HCT116 (cell line): ENCODE measurements around the gene BAIAP2L2. TPM values are rescaled to one million over a fixed set of nuclear protein-coding genes. Genes with fewer than 3 reads are reported as not detected.

Experiments used
- ATAC-seq: fragments of 200-7000 bp; cut with Tn5 transposase; 2 replicates; pipeline ENCODE4 v1.9.1; 2020; ENCODE audit warnings: mild to moderate bottlenecking, moderate library complexity
- BruUV-seq: library from RNA; stranded (reverse); fragments of 400-500 nt; replicated peaks from 2 replicates; lab custom pipeline; 2021; lab: Mats Ljungman, UMichigan
- CTCF ChIA-PET: fragments of 300-600 bp; sonication (Branson Sonifier 250); formaldehyde crosslinking; loops from one replicate; lab custom pipeline; 2021; ENCODE audit warnings: antibody characterized with exemption; lab: Charles Lee
- POLR2A ChIA-PET: fragments of 300-600, 350-600 bp; sonication (Branson Sonifier 250); formaldehyde crosslinking; loops from one replicate; lab custom pipeline; 2021; ENCODE audit warnings: antibody characterized with exemption; lab: Charles Lee
- RAD21 ChIA-PET, 2 experiments: fragments of 300-600 bp; sonication (Branson Sonifier 250); formaldehyde crosslinking; loops; one replicate each; lab custom pipeline; 2023; ENCODE audit warnings: low total read pairs in 2 of 2; ENCODE audit not compliant: uncharacterized antibody in 2 of 2, unreplicated experiment in 2 of 2, low non-redundant PET in 1 of 2; lab: Charles Lee
- DNase-seq: peaks from one replicate; pipeline ENCODE4 v3.0.0-alpha.2; 2010; ENCODE audit warnings: low read depth, low spot score
- H2AFZ ChIP-seq: fragments of 200-600 bp; shearing (Covaris generic), sonication (generic); 2 replicates; pipeline ENCODE4 v1.6.1; 2017; ENCODE audit warnings: low read depth, mixed run types, mixed read lengths, antibody characterized with exemption, low read length; ENCODE audit not compliant: poor library complexity, severe bottlenecking
- H3K27ac ChIP-seq: 2 replicates; pipeline ENCODE4 v1.5.1; 2012; ENCODE audit warnings: low read depth, low read length
- H3K27me3 ChIP-seq: fragments of 200-600 bp; sonication (generic); 2 replicates; pipeline ENCODE4 v1.6.1; 2016; ENCODE audit warnings: mixed run types, low read length, mixed read lengths; ENCODE audit not compliant: insufficient read depth
- H3K36me3 ChIP-seq, 2 experiments: fragments of 200-500 bp in 1 of 2; fragments of 200-600 bp in 1 of 2; sonication (Bioruptor generic) in 1 of 2; sonication (generic) in 1 of 2; 2 replicates each; pipeline versions ENCODE4 v1.5.1 to v1.6.1; 2014 to 2016; ENCODE audit warnings: low read length in 2 of 2, inconsistent platforms in 1 of 2, mixed read lengths in 1 of 2, mixed run types in 1 of 2; ENCODE audit not compliant: insufficient read depth in 2 of 2, control insufficient read depth in 1 of 2
- H3K4me1 ChIP-seq, 2 experiments: fragments of 200-600 bp in 1 of 2; sonication (generic) in 1 of 2; 2 replicates each; pipeline versions ENCODE4 v1.5.1 to v1.6.1; 2012 to 2017; ENCODE audit warnings: low read length in 2 of 2, inconsistent platforms in 1 of 2, mild to moderate bottlenecking in 1 of 2, mixed read lengths in 1 of 2, mixed run types in 1 of 2, moderate library complexity in 1 of 2; ENCODE audit not compliant: insufficient read depth in 2 of 2, control insufficient read depth in 1 of 2
- H3K4me2 ChIP-seq: fragments of 200-600 bp; sonication (generic); 2 replicates; pipeline ENCODE4 v1.6.1; 2017; ENCODE audit warnings: mixed run types, low read length, mixed read lengths
- H3K4me3 ChIP-seq, 2 experiments: fragments of 200-600 bp in 1 of 2; sonication (generic) in 1 of 2; replicated peaks in 1 of 2; 2 replicates each; pipeline ENCODE4 v1.5.1; 2011 to 2016; ENCODE audit warnings: low read length in 2 of 2, control low read depth in 1 of 2, low read depth in 1 of 2, mild to moderate bottlenecking in 1 of 2, mixed read lengths in 1 of 2, mixed run types in 1 of 2
- H3K79me2 ChIP-seq: fragments of 200-600 bp; sonication (generic); 2 replicates; pipeline ENCODE4 v1.6.1; 2017; ENCODE audit warnings: mild to moderate bottlenecking, mixed run types, low read length, moderate library complexity, mixed read lengths; ENCODE audit not compliant: insufficient read depth
- H3K9ac ChIP-seq: fragments of 200-600 bp; sonication (generic); 2 replicates; pipeline ENCODE4 v1.6.1; 2016; ENCODE audit warnings: low read length, mixed read lengths
- H3K9me2 ChIP-seq: fragments of 200-600 bp; sonication (generic), shearing (Covaris generic); 2 replicates; pipeline ENCODE4 v1.6.1; 2017; ENCODE audit warnings: mixed run types, mild to moderate bottlenecking, moderate library complexity; ENCODE audit not compliant: insufficient read depth
- H3K9me3 ChIP-seq, 2 experiments: fragments of 200-500 bp in 1 of 2; fragments of 200-600 bp in 1 of 2; sonication (Bioruptor generic) in 1 of 2; sonication (generic) in 1 of 2; 2 replicates each; pipeline ENCODE4 v1.6.1; 2014 to 2017; ENCODE audit warnings: low read length in 2 of 2, mixed read lengths in 2 of 2, inconsistent platforms in 1 of 2, low read depth in 1 of 2, mild to moderate bottlenecking in 1 of 2, mixed run types in 1 of 2, moderate library complexity in 1 of 2; ENCODE audit not compliant: control insufficient read depth in 1 of 2, insufficient read depth in 1 of 2
- H4K20me1 ChIP-seq: fragments of 200-600 bp; sonication (generic), shearing (Covaris generic); 2 replicates; pipeline ENCODE4 v1.6.1; 2017; ENCODE audit warnings: mixed run types, mild to moderate bottlenecking, moderate library complexity; ENCODE audit not compliant: insufficient read depth
- ELF1 ChIP-seq: IDR thresholded peaks from 2 replicates; pipeline ENCODE4 v1.6.1; 2012; ENCODE audit warnings: low read depth, borderline replicate concordance
- EZH2 ChIP-seq: fragments of 200-600 bp; sonication (generic); IDR thresholded peaks from 2 replicates; pipeline ENCODE4 v1.6.1; 2017; ENCODE audit warnings: antibody characterized with exemption, mixed run types
- EZH2phosphoT487 ChIP-seq: fragments of 200-600 bp; IDR thresholded peaks from 2 replicates; pipeline ENCODE4 v1.6.1; 2018; ENCODE audit warnings: antibody characterized with exemption, borderline replicate concordance
- FOSL1 ChIP-seq: IDR thresholded peaks from 2 replicates; pipeline ENCODE4 v1.6.1; 2012; ENCODE audit warnings: low read depth
- JUND ChIP-seq: IDR thresholded peaks from 2 replicates; pipeline ENCODE4 v1.6.1; 2012
- POLR2A ChIP-seq: IDR thresholded peaks from 2 replicates; pipeline ENCODE4 v1.7.0; 2011; ENCODE audit warnings: borderline replicate concordance; ENCODE audit not compliant: insufficient read depth, insufficient read length; ENCODE audit errors: extremely low read depth
- POLR2AphosphoS5 ChIP-seq: IDR thresholded peaks from 2 replicates; pipeline ENCODE4 v1.6.1; 2011; ENCODE audit warnings: mild to moderate bottlenecking, low read depth, low read length, moderate library complexity
- RAD21 ChIP-seq: IDR thresholded peaks from 2 replicates; pipeline ENCODE4 v1.6.1; 2012; ENCODE audit warnings: low read depth, mild to moderate bottlenecking
- SIN3A ChIP-seq: IDR thresholded peaks from 2 replicates; pipeline ENCODE4 v1.6.1; 2012; ENCODE audit warnings: low read depth
- SP1 ChIP-seq: IDR thresholded peaks from 2 replicates; pipeline ENCODE4 v1.6.1; 2012; ENCODE audit warnings: low read depth
- TCF7L2 ChIP-seq: IDR thresholded peaks from 2 replicates; pipeline ENCODE4 v1.7.0; 2011; ENCODE audit warnings: borderline replicate concordance, inconsistent platforms; ENCODE audit not compliant: insufficient read depth, insufficient read length; ENCODE audit errors: extremely low read depth
- YY1 ChIP-seq: IDR thresholded peaks from 2 replicates; pipeline ENCODE4 v1.6.1; 2011; ENCODE audit warnings: low read length, low read depth, moderate library complexity, mild to moderate bottlenecking; ENCODE audit not compliant: insufficient replicate concordance; ENCODE audit errors: extremely low read depth
- ZBTB33 ChIP-seq: IDR thresholded peaks from 2 replicates; pipeline ENCODE4 v1.6.1; 2011; ENCODE audit warnings: mild to moderate bottlenecking, low read length, moderate library complexity; ENCODE audit not compliant: insufficient replicate concordance; ENCODE audit errors: extremely low read depth
- ZFX ChIP-seq: fragments of 450-650 bp; IDR thresholded peaks from 2 replicates; pipeline ENCODE4 v1.6.1; 2017
- ZNF274 ChIP-seq: fragments of 200-500 bp; sonication (Bioruptor generic); IDR thresholded peaks from 2 replicates; pipeline ENCODE4 v1.6.1; 2014; ENCODE audit warnings: mild to moderate bottlenecking, low read depth, low read length, inconsistent platforms
- intact Hi-C: fragments of 100-400 bp; cut with micrococcal nuclease; formaldehyde crosslinking; loops from 2 replicates; pipeline ENCODE4 v1.10.0; 2022
- total RNA-seq: library from RNA; stranded (reverse); gene quantifications from one replicate; pipeline ENCODE4 v1.2.1, GENCODE V29; 2021; ENCODE audit not compliant: unreplicated experiment
- TF ChIP-seq, protein P1 (sequence below): IDR thresholded peaks from 2 replicates; pipeline ENCODE4 v1.6.1; 2012
- TF ChIP-seq, protein P2 (sequence below): IDR thresholded peaks from 2 replicates; pipeline ENCODE4 v1.6.1; 2012; ENCODE audit warnings: low read depth

Gene BAIAP2L2
- total RNA-seq, 1 experiment from 2014 or later, result 1.0 TPM

- no peak for TF ChIP-seq ZBTB33
- TF ChIP-seq EZH2phosphoT487, result no peak
- TF ChIP-seq, protein P1, sequence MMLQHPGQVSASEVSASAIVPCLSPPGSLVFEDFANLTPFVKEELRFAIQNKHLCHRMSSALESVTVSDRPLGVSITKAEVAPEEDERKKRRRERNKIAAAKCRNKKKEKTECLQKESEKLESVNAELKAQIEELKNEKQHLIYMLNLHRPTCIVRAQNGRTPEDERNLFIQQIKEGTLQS, result no peak
- TF ChIP-seq FOSL1, result no peak
- TF ChIP-seq, all 23 proteins: peak for 0
Measured at GRCh38 chr22:38122616-38123015, 12.1 kb upstream of the BAIAP2L2 start (continued).

GRCh38 chr22:38120359-38121110, 10.1 kb upstream of the BAIAP2L2 start:
- H3K36me3 ChIP-seq, result no peaks in the 10 kb centered on the region
- no peaks in the 10 kb centered on the region for H3K9me2 ChIP-seq
- peak; percentile 61 for ATAC-seq
- H3K79me2 ChIP-seq, result no peaks in the 10 kb centered on the region
- no peaks in the 10 kb centered on the region for H3K27me3 ChIP-seq
- peaks cover 13 to 16% of the 10 kb centered on the region in 2 experiments for H3K4me1 ChIP-seq
- H3K9ac ChIP-seq, result no peak overlapping the region
- no peaks in the 10 kb centered on the region for H3K9me3 ChIP-seq
- intact Hi-C loops, result no loop called here
- RAD21 ChIA-PET, result no interaction called here
- no peak for DNase-seq
- BruUV-seq, result no TSS peak
- POLR2A ChIA-PET, result no interaction called here
- 0 out of 2 replicates have a peak overlapping the region, but pooled peaks have one; percentile 17 for H3K4me2 ChIP-seq
- no peak overlapping the region for H3K27ac ChIP-seq
- H2AFZ ChIP-seq, result no peak overlapping the region
- no peaks in the 10 kb centered on the region for H4K20me1 ChIP-seq
- CTCF ChIA-PET, result no interaction called here
- no peak overlapping the region for H3K4me3 ChIP-seq
- TF ChIP-seq, protein P2, sequence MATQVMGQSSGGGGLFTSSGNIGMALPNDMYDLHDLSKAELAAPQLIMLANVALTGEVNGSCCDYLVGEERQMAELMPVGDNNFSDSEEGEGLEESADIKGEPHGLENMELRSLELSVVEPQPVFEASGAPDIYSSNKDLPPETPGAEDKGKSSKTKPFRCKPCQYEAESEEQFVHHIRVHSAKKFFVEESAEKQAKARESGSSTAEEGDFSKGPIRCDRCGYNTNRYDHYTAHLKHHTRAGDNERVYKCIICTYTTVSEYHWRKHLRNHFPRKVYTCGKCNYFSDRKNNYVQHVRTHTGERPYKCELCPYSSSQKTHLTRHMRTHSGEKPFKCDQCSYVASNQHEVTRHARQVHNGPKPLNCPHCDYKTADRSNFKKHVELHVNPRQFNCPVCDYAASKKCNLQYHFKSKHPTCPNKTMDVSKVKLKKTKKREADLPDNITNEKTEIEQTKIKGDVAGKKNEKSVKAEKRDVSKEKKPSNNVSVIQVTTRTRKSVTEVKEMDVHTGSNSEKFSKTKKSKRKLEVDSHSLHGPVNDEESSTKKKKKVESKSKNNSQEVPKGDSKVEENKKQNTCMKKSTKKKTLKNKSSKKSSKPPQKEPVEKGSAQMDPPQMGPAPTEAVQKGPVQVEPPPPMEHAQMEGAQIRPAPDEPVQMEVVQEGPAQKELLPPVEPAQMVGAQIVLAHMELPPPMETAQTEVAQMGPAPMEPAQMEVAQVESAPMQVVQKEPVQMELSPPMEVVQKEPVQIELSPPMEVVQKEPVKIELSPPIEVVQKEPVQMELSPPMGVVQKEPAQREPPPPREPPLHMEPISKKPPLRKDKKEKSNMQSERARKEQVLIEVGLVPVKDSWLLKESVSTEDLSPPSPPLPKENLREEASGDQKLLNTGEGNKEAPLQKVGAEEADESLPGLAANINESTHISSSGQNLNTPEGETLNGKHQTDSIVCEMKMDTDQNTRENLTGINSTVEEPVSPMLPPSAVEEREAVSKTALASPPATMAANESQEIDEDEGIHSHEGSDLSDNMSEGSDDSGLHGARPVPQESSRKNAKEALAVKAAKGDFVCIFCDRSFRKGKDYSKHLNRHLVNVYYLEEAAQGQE, result no peak
- TF ChIP-seq POLR2A (no peak), ELF1 (no peak), POLR2AphosphoS5 (no peak), RAD21 (no peak), SIN3A (no peak), YY1 (no peak), TCF7L2 (no peak), JUND (no peak), EZH2 (no peak), EZH2phosphoT487 (no peak), ZNF274 (no peak), ZBTB33 (no peak), SP1 (no peak), ZFX (no peak)
